GM18502 (cell line): Measurements from ENCODE around the gene CCDC187.

Source experiments
- ATAC-seq: cut with Tn5 transposase; IDR thresholded peaks from one replicate; pipeline ENCODE4 v1.9.1; 2021; ENCODE audit warnings: mild to moderate bottlenecking; ENCODE audit not compliant: unreplicated experiment, poor library complexity

The CCDC187 gene

GRCh38 chr9:136258786-136259516, 44.9 kb downstream of the CCDC187 start:
- ATAC-seq: no peak

- ATAC-seq: no peak
Observed at GRCh38 chr9:136258299-136258625, 45.6 kb downstream of the CCDC187 start.

DNA sequence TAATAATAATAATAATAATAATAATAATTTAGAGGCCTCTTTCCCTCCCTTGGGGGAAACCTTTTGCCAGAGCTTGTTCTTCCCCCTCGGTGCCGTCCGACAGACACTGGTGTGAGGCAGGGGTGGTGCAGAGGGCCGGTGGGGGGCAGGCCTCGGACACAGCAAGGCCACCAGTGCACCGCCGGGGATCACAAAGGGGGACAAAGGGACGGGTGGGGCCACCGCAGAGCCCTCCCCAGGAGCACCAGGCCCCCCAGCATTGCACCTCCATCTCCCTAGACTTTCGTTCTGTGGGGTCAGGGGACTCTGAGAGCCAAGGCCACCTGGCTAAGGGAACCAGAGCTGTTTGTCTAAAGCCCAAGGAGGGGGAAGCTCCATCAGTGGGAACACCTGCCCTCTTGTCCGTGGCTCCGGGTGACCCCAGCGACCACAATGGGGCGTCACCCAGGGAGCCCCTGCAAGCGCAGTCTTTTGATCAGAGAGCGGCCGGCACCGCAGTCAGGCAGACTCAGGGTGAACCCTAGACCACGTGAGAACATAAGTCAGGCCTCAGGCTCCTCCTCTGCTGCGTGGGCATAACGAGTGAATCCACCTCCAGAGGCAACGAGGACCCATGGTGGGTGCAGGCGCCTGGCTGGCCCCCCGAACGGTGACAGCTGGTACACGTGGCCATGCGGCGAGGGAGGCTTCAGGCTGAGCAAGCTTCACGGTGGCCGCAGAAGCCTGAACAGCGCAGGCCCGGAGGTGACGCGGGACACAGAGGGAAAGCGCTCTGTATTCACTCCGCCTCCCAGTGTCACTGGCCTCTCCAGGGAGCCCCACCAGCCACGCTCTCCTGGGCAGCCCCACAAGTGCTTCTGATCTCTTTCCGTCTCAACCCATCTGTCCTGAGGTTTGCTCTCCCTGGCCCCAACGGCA, 46.3 kb downstream of the CCDC187 start:
- ATAC-seq: no peak

DNA sequence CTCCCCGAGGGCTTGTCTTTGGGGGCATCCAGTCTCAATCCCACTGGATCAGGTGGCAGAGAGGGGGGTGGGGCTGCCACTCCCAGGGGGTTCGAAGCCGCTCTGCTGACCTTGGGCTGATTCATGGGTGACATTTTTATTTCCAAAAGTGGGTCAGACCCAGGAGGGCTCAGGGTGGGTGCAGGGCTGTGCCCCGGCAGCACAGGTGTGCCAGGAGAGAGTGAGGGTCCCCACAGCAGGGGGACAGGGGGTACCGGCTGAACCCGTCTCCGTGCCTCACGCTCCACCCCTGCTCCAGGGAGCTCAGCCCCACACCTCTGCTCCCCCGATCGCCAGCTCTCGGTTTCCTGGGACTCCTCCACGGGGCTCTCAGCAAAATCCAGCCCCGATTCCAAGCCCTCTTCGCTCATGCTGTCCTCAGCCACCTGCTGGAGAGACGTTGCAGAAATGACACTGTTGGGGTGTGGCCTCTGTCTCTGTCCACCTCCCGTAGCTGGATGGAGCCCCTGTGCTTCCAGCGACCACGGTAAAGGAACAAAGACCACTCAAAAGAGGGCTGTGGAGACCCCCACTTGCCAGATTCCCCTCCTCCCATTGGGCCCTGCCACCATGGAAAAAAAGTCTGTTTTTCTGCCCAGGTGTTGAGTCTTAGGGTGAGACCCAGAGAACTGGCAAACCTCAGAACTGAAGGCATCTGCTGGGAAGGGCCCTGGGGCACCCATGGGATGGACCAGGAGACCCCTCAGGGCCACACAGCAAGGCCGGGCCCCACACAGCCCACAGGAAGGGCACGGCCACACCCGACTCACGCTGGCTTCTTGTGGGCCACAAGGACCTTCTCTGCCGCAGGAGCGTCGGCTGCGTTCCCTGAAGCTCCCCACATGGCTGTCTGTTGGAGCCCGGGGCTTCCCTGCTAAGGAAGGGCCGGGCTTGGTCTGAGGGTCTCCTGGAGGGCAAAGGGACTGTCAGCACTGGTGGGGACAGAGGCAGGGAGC, 47.7 kb downstream of the CCDC187 start:
- no peak for ATAC-seq

DNA sequence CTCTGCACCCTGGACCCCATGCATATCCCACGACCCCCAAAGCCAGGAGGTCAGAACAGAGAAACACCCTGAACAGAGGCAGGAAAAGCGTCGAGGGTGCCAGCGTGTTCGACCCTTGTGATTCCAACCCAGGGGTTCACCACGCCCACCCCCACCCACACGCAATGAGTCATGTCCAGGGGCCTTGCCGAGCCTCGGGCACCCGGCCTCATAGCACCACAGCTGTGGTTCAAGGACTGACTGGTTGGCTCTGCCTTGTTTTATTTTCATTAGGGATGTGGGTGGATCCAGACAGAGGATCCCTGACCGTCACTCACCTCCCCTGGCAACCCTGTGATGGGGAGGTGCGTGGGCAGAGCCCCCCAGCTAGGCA, 48.7 kb downstream of the CCDC187 start:
- ATAC-seq: no peak

- no peak for ATAC-seq
Observed at GRCh38 chr9:136254381-136255165, 49.3 kb downstream of the CCDC187 start.

- no peak for ATAC-seq
Observed at GRCh38 chr9:136253246-136254130, 50.4 kb downstream of the CCDC187 start.

GRCh38 chr9:136252846-136253245, 51.0 kb downstream of the CCDC187 start:
- no peak for ATAC-seq

- no peak for ATAC-seq
Observed at GRCh38 chr9:136252281-136252680, 51.6 kb downstream of the CCDC187 start.

DNA sequence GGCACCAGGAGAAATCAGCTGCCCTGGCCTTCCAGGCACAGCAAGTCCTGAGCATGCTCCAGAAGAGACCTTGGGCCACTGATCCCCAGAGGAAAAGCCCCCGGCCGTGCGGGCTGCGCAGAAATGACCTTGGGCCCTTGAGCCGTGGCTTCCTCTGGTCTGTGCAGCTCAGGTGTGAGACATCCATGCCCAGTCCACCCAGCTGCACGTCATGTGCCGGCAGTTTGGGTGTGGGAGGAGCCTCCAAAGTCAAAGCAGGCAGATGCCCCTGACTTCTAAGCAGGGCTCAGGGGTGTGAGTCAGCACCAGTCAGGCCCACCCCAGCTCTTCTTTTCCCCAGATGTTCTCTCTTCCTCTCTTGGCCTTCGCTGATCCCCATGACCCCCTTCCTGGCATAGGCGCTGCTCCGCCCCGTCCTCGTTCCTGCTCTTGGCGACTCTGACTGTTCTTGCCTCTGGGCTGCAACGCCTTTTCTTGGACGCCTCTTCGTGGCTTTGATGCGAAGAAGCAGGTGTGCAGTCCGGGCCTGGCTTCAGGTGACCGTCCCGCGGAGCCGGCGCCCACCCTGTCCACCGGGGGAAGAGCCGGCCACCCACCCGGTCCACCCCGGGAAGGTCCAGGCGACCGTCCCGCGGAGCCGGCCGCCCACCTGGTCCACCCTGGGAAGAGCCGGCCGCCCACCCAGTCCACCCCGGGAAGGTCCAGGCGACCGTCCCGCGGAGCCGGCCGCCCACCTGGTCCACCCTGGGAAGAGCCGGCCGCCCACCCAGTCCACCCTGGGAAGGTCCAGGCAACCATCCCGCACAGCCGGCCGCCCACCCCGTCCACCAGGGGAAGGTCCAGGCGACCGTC, 52.4 kb downstream of the CCDC187 start:
- no peak for ATAC-seq

DNA sequence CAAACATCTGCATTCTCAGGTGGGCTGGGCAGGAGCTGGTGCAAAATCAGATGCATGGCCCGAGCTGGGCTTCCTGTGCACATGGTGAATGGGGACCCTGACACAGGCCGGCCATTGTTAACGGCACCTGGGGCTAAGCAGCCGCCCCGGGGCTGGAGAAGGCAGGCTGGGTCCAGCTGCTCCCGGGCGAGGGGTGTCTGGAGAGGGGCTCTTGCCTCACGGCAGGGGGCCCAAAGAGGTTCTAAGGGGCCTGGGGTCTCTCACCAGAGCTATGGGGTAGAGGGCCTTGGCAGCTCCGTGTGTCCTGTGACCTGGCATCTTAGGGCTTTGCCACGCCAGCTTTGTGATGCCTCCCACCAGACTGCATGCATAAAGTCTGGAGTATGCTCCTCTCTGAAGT, 53.2 kb downstream of the CCDC187 start:
- ATAC-seq: no peak

DNA sequence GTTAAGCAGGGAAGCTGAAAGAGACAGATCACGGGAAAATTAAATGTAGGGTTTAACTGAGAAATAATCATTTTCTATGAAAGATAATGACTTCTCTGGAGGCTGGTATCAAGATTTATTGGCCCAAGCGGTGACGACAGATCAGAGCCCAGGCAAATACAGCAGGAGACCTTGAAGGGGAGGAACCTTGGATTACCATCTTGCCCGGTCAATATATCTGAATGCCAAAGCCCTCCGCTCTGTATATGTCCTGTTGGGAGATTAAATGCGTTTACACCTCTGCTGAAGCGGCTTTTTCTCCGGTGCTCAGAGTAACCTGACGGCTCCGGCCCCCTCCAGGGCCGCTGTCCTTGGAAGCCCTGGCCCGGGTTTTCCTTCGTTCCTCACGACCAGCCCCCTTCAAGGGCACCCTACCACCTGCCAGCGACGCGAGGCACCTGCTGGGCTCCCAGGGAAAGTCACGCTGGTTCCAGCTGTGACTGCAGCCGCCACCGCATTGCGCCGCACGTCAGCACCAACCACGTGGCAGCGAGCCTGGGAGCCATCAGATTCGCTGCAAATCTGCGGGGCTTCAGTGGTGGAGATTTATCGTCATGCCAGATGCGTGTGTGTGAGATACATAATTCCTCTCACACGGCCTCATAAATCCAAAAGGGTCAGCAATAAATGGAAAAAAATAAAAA, 53.9 kb downstream of the CCDC187 start:
- no peak for ATAC-seq

GRCh38 chr9:136248951-136249876, 54.7 kb downstream of the CCDC187 start:
- no peak for ATAC-seq

DNA sequence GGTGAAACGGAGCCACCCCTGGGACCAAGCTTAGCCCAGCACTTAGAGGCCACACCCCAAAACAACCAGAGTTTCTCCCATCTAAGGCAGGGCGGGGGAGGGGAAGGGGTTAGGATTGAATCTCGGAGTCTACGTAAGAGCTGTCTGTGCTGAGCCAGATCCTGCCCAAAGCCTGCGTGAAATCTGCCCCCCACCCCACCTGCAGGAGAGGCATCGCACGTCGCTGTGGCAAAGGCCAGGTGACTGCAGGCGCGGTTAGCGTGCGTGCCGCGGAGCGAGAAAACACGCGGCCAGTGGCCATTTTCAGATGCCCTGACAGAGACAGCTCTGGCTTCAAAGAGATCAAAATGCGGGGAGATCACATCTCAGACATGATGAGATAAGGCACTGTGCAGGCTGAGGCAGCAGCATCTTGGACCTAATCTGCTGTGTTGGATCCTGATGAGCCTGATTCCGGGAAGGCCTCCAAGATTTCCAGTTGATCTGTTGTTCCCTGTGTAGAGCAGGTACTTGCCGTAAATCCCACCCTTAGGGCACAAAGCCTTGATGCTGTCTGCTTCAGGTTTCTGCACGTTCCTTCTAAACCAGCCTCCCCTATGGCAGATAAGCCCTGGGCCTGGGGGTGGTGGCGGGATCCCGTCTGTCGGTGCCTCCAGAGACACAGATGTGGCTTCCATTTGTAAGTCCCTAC, 55.8 kb downstream of the CCDC187 start:
- no peak for ATAC-seq

- no peak for ATAC-seq
Observed at GRCh38 chr9:136247551-136247916, 56.4 kb downstream of the CCDC187 start.
